ENCODE measurements around the gene TCP11L2. TPM values are rescaled to one million over a fixed set of nuclear protein-coding genes. Genes with fewer than 3 reads are reported as not detected.

The TCP11L2 gene
- total RNA-seq, 1 donor from 2014 or later, result 14.0 TPM

GRCh38 chr12:106348411-106348810 lies 45.9 kb downstream of the TCP11L2 start:
- Mint-ChIP-seq H3K36me3 (ENCODE audit: low read depth, unreplicated experiment) (no peaks in the 10 kb centered on the region), H3K4me3 (ENCODE audit: unreplicated experiment) (no peak overlapping the region), H3K27me3 (ENCODE audit: unreplicated experiment) (no peaks in the 10 kb centered on the region), H3K4me1 (ENCODE audit: unreplicated experiment) (no peaks in the 10 kb centered on the region), H3K27ac (ENCODE audit: unreplicated experiment) (no peak overlapping the region), H3K9me3 (ENCODE audit: unreplicated experiment) (no peaks in the 10 kb centered on the region)
- no peak for TF ChIP-seq CTCF (IDR thresholded peaks at IDR 0.05; ENCODE audit: unreplicated experiment)
- no peak for DNase-seq (ENCODE audit: low spot score)

GRCh38 chr12:106353175-106353574 lies 50.6 kb downstream of the TCP11L2 start:
- no peaks in the 10 kb centered on the region for H3K9me3 Mint-ChIP-seq (ENCODE audit: unreplicated experiment)
- H3K4me1 Mint-ChIP-seq (ENCODE audit: unreplicated experiment), result peaks cover 2% of the 10 kb centered on the region
- H3K36me3 Mint-ChIP-seq (ENCODE audit: low read depth, unreplicated experiment), result no peaks in the 10 kb centered on the region
- H3K27ac Mint-ChIP-seq (ENCODE audit: unreplicated experiment), result no peak overlapping the region
- no peaks in the 10 kb centered on the region for H3K27me3 Mint-ChIP-seq (ENCODE audit: unreplicated experiment)
- H3K4me3 Mint-ChIP-seq (ENCODE audit: unreplicated experiment), result no peak overlapping the region
- DNase-seq (ENCODE audit: low spot score), result no peak
- TF ChIP-seq CTCF (IDR thresholded peaks at IDR 0.05; ENCODE audit: unreplicated experiment), result no peak

GRCh38 chr12:106357549-106358395 lies 55.2 kb downstream of the TCP11L2 start, which contains the start of gene POLR3B:
Gene POLR3B (plus strand): TSS chr12:106357748. CDS start chr12:106357880, 132 bp downstream.
- H3K4me1 Mint-ChIP-seq (ENCODE audit: unreplicated experiment), result peaks cover 7% of the 10 kb centered on the region
- DNase-seq (ENCODE audit: low spot score), result peak; percentile 92
- H3K4me3 Mint-ChIP-seq (ENCODE audit: unreplicated experiment), result peak within 1 kb of the TSS; percentile 94
- no peaks in the 10 kb centered on the region for H3K27me3 Mint-ChIP-seq (ENCODE audit: unreplicated experiment)
- H3K36me3 Mint-ChIP-seq (ENCODE audit: low read depth, unreplicated experiment), result no peaks in the 10 kb centered on the region
- peak; percentile 81 for TF ChIP-seq CTCF (IDR thresholded peaks at IDR 0.05; ENCODE audit: unreplicated experiment)
- H3K27ac Mint-ChIP-seq (ENCODE audit: unreplicated experiment), result peak within 1 kb of the TSS; percentile 78
- H3K9me3 Mint-ChIP-seq (ENCODE audit: unreplicated experiment), result no peaks in the 10 kb centered on the region

- Mint-ChIP-seq H3K27ac (ENCODE audit: unreplicated experiment) (peak overlapping the region; percentile 14), H3K27me3 (ENCODE audit: unreplicated experiment) (no peaks in the 10 kb centered on the region), H3K4me1 (ENCODE audit: unreplicated experiment) (peaks cover 7% of the 10 kb centered on the region), H3K36me3 (ENCODE audit: low read depth, unreplicated experiment) (no peaks in the 10 kb centered on the region), H3K4me3 (ENCODE audit: unreplicated experiment) (peak overlapping the region; percentile 94), H3K9me3 (ENCODE audit: unreplicated experiment) (no peaks in the 10 kb centered on the region)
- TF ChIP-seq CTCF (IDR thresholded peaks at IDR 0.05; ENCODE audit: unreplicated experiment), result no peak
- no peak for DNase-seq (ENCODE audit: low spot score)
Measured at GRCh38 chr12:106358396-106359241, 56.1 kb downstream of the TCP11L2 start.
